IgD-negative memory B cell (primary cell): ENCODE data around the gene TRDMT1. TPM values are rescaled to one million over a fixed set of nuclear protein-coding genes. Genes with fewer than 3 reads are reported as not detected.

ENCODE experiments used
- H3K27ac Mint-ChIP-seq, 3 donors: one replicate each; pipeline ENCODE4 v1.8.0; 2020 to 2022; ENCODE audit warnings: mild to moderate bottlenecking in 3 of 3, mixed read lengths in 3 of 3, moderate library complexity in 1 of 3
- H3K27me3 Mint-ChIP-seq: one replicate; pipeline ENCODE4 v1.8.0; 2021; ENCODE audit warnings: mixed read lengths
- H3K36me3 Mint-ChIP-seq: one replicate; pipeline ENCODE4 v1.8.0; 2020; ENCODE audit warnings: mild to moderate bottlenecking, mixed read lengths
- H3K4me1 Mint-ChIP-seq, 3 donors: one replicate each; pipeline ENCODE4 v1.8.0; 2020 to 2022; ENCODE audit warnings: mixed read lengths in 3 of 3, mild to moderate bottlenecking in 1 of 3
- H3K4me3 Mint-ChIP-seq, 4 donors: one replicate each; pipeline ENCODE4 v1.8.0; 2020 to 2022; ENCODE audit warnings: mild to moderate bottlenecking in 4 of 4, mixed read lengths in 4 of 4, moderate library complexity in 3 of 4
- H3K9me3 Mint-ChIP-seq, 3 donors: one replicate each; pipeline ENCODE4 v1.8.0; 2020 to 2021; ENCODE audit warnings: mixed read lengths in 3 of 3, mild to moderate bottlenecking in 1 of 3
- polyA plus RNA-seq: library from polyadenylated mRNA; unstranded; fragments of 300-500 nt; fragmentation: Illumina TruSeq; gene quantifications from one replicate; pipeline ENCODE4 v1.2.3, GENCODE V29; 2021

The TRDMT1 gene
- polyA plus RNA-seq, 1 donor from 2014 or later = 6.6 TPM

GRCh38 chr10:17225808-17226207 is 24.3 kb upstream of the TRDMT1 start:
- H3K9me3 Mint-ChIP-seq = no peaks in the 10 kb centered on the region
- H3K4me1 Mint-ChIP-seq = peaks cover 18 to 30% (median 27%) of the 10 kb centered on the region in 3 donors
- peak overlapping the region in 1 of 3 donors; percentile 24 for H3K27ac Mint-ChIP-seq
- no peaks in the 10 kb centered on the region for H3K36me3 Mint-ChIP-seq
- no peak overlapping the region for H3K4me3 Mint-ChIP-seq
- H3K27me3 Mint-ChIP-seq = no peaks in the 10 kb centered on the region

GRCh38 chr10:17222329-17222728 is 20.9 kb upstream of the TRDMT1 start:
- no peaks in the 10 kb centered on the region for H3K9me3 Mint-ChIP-seq
- no peak overlapping the region for H3K4me3 Mint-ChIP-seq
- H3K36me3 Mint-ChIP-seq = no peaks in the 10 kb centered on the region
- no peaks in the 10 kb centered on the region for H3K27me3 Mint-ChIP-seq
- H3K4me1 Mint-ChIP-seq = peaks cover 4 to 25% (median 23%) of the 10 kb centered on the region in 3 donors
- H3K27ac Mint-ChIP-seq = no peak overlapping the region

- Mint-ChIP-seq H3K36me3 (no peaks in the 10 kb centered on the region), H3K9me3 (no peaks in the 10 kb centered on the region), H3K27me3 (no peaks in the 10 kb centered on the region), H3K27ac (no peak overlapping the region), H3K4me1 (peaks cover 7 to 21% (median 13%) of the 10 kb centered on the region in 3 donors), H3K4me3 (peak overlapping the region in 1 of 4 donors; percentile 53)
Measured at GRCh38 chr10:17220652-17221100, 19.2 kb upstream of the TRDMT1 start.

- Mint-ChIP-seq H3K36me3 (no peaks in the 10 kb centered on the region), H3K4me1 (peaks cover 7 to 21% (median 12%) of the 10 kb centered on the region in 3 donors), H3K27ac (no peak overlapping the region), H3K27me3 (no peaks in the 10 kb centered on the region), H3K9me3 (no peaks in the 10 kb centered on the region), H3K4me3 (no peak overlapping the region)
Measured at GRCh38 chr10:17219024-17219423, 17.6 kb upstream of the TRDMT1 start.

- Mint-ChIP-seq H3K27ac (no peak overlapping the region), H3K4me1 (peaks cover 7 to 18% (median 8%) of the 10 kb centered on the region in 3 donors), H3K4me3 (no peak overlapping the region), H3K9me3 (no peaks in the 10 kb centered on the region), H3K27me3 (no peaks in the 10 kb centered on the region), H3K36me3 (no peaks in the 10 kb centered on the region)
Measured at GRCh38 chr10:17217631-17218232, 16.3 kb upstream of the TRDMT1 start.

GRCh38 chr10:17216901-17217395 is 15.5 kb upstream of the TRDMT1 start:
- Mint-ChIP-seq H3K27ac (no peak overlapping the region), H3K4me1 (peaks cover 3 to 13% (median 7%) of the 10 kb centered on the region in 3 donors), H3K4me3 (no peak overlapping the region), H3K36me3 (no peaks in the 10 kb centered on the region), H3K9me3 (no peaks in the 10 kb centered on the region), H3K27me3 (no peaks in the 10 kb centered on the region)

GRCh38 chr10:17216217-17216900 is 14.9 kb upstream of the TRDMT1 start:
- Mint-ChIP-seq H3K27me3 (no peaks in the 10 kb centered on the region), H3K4me3 (no peak overlapping the region), H3K9me3 (no peaks in the 10 kb centered on the region), H3K27ac (peak overlapping the region in 1 of 3 donors; percentile 4), H3K36me3 (no peaks in the 10 kb centered on the region), H3K4me1 (peaks cover 3 to 13% (median 7%) of the 10 kb centered on the region in 3 donors)

GRCh38 chr10:17215782-17216122 is 14.3 kb upstream of the TRDMT1 start:
- Mint-ChIP-seq H3K27ac (no peak overlapping the region), H3K4me1 (peaks cover 3 to 11% (median 7%) of the 10 kb centered on the region in 3 donors), H3K27me3 (no peaks in the 10 kb centered on the region), H3K4me3 (no peak overlapping the region), H3K36me3 (no peaks in the 10 kb centered on the region), H3K9me3 (no peaks in the 10 kb centered on the region)

- no peaks in the 10 kb centered on the region for H3K36me3 Mint-ChIP-seq
- no peaks in the 10 kb centered on the region for H3K9me3 Mint-ChIP-seq
- no peak overlapping the region for H3K4me3 Mint-ChIP-seq
- no peak overlapping the region for H3K27ac Mint-ChIP-seq
- no peaks in the 10 kb centered on the region for H3K27me3 Mint-ChIP-seq
- H3K4me1 Mint-ChIP-seq = peaks cover 3 to 10% (median 7%) of the 10 kb centered on the region in 3 donors
Measured at GRCh38 chr10:17214971-17215781, 13.7 kb upstream of the TRDMT1 start.

GRCh38 chr10:17214526-17214925 is 13.1 kb upstream of the TRDMT1 start:
- Mint-ChIP-seq H3K4me1 (peaks cover 3 to 9% (median 7%) of the 10 kb centered on the region in 3 donors), H3K27me3 (no peaks in the 10 kb centered on the region), H3K27ac (no peak overlapping the region), H3K36me3 (no peaks in the 10 kb centered on the region), H3K9me3 (no peaks in the 10 kb centered on the region), H3K4me3 (no peak overlapping the region)

GRCh38 chr10:17213646-17214349 is 12.3 kb upstream of the TRDMT1 start:
- peak overlapping the region in 1 of 3 donors; percentile 16 for H3K27ac Mint-ChIP-seq
- H3K4me1 Mint-ChIP-seq = peaks cover 5 to 11% (median 10%) of the 10 kb centered on the region in 3 donors

GRCh38 chr10:17212802-17213221 is 11.3 kb upstream of the TRDMT1 start:
- H3K36me3 Mint-ChIP-seq = no peaks in the 10 kb centered on the region
- H3K27ac Mint-ChIP-seq = peak overlapping the region in 1 of 3 donors; percentile 16
- no peaks in the 10 kb centered on the region for H3K9me3 Mint-ChIP-seq
- no peak overlapping the region for H3K4me3 Mint-ChIP-seq
- H3K4me1 Mint-ChIP-seq = peaks cover 5 to 11% (median 10%) of the 10 kb centered on the region in 3 donors
- H3K27me3 Mint-ChIP-seq = no peaks in the 10 kb centered on the region

More at GRCh38 chr10:17213646-17214349, 12.3 kb upstream of the TRDMT1 start:
- Mint-ChIP-seq H3K36me3 (no peaks in the 10 kb centered on the region), H3K27me3 (no peaks in the 10 kb centered on the region), H3K9me3 (no peaks in the 10 kb centered on the region), H3K4me3 (no peak overlapping the region)

GRCh38 chr10:17210361-17210760 is 8.9 kb upstream of the TRDMT1 start:
- Mint-ChIP-seq H3K4me1 (peaks cover 6 to 13% (median 10%) of the 10 kb centered on the region in 3 donors), H3K4me3 (no peak overlapping the region), H3K27me3 (no peaks in the 10 kb centered on the region), H3K9me3 (no peaks in the 10 kb centered on the region), H3K36me3 (no peaks in the 10 kb centered on the region), H3K27ac (no peak overlapping the region)

GRCh38 chr10:17209881-17210280 is 8.4 kb upstream of the TRDMT1 start:
- H3K9me3 Mint-ChIP-seq = no peaks in the 10 kb centered on the region
- H3K27me3 Mint-ChIP-seq = no peaks in the 10 kb centered on the region
- H3K27ac Mint-ChIP-seq = no peak overlapping the region
- H3K36me3 Mint-ChIP-seq = no peaks in the 10 kb centered on the region
- no peak overlapping the region for H3K4me3 Mint-ChIP-seq
- H3K4me1 Mint-ChIP-seq = peaks cover 6 to 13% (median 10%) of the 10 kb centered on the region in 3 donors
